Measurements from ENCODE around the gene ZNF772. TPM values are rescaled to one million over a fixed set of nuclear protein-coding genes. Genes with fewer than 3 reads are reported as not detected.
"Not testable (repeated sequence)": the region's sequence is repeated elsewhere in the genome, so short reads cannot be mapped to it uniquely, and the experiment has no call there.

The ZNF772 gene
- polyA plus RNA-seq, 2 donors, result 0.96 to 1.6 TPM

- no CpG with 5 or more reads among the region's 1 CpG for WGBS, 2 donors
- H3K27ac ChIP-seq (ENCODE audit: low read depth in 2 of 2, low read length in 1 of 2); H3K4me3 ChIP-seq (ENCODE audit: low read depth in 1 of 2, low read length in 2 of 2); H3K27me3 ChIP-seq (ENCODE audit: control insufficient read depth in 1 of 2, insufficient read depth in 2 of 2, low read length in 2 of 2); H3K4me1 ChIP-seq (ENCODE audit: control insufficient read depth in 2 of 2, insufficient read depth in 2 of 2, low read length in 1 of 2): not testable (repeated sequence)
- Histone ChIP-seq H3K36me3 (ENCODE audit: control insufficient read depth in 2 of 2, insufficient read depth in 2 of 2, low read length in 1 of 2) (peaks cover 9 to 15% of the 10 kb centered on the region in 2 donors), H3K9me3 (ENCODE audit: control insufficient read depth in 2 of 2, insufficient read depth in 1 of 2, low read depth in 1 of 2, low read length in 1 of 2) (peaks cover 8 to 16% of the 10 kb centered on the region in 2 donors)
Observed at GRCh38 chr19:57488299-57488644, 10.9 kb upstream of the ZNF772 start.

- 1 to 2% methylated on average over 57 to 59 of the region's 69 CpGs for WGBS, 2 donors
- not testable (repeated sequence) for H3K27me3 ChIP-seq (ENCODE audit: control insufficient read depth in 1 of 2, insufficient read depth in 2 of 2, low read length in 2 of 2); H3K4me1 ChIP-seq (ENCODE audit: control insufficient read depth in 2 of 2, insufficient read depth in 2 of 2, low read length in 1 of 2)
- H3K36me3 ChIP-seq (ENCODE audit: control insufficient read depth in 2 of 2, insufficient read depth in 2 of 2, low read length in 1 of 2), result peaks cover 8 to 12% of the 10 kb centered on the region in 2 donors
- H3K4me3 ChIP-seq (ENCODE audit: low read depth in 1 of 2, low read length in 2 of 2), result peak within 1 kb of the TSS; percentile 77 to 97
- H3K9me3 ChIP-seq (ENCODE audit: control insufficient read depth in 2 of 2, insufficient read depth in 1 of 2, low read depth in 1 of 2, low read length in 1 of 2), result peaks cover 6 to 16% of the 10 kb centered on the region in 2 donors
- H3K27ac ChIP-seq (ENCODE audit: low read depth in 2 of 2, low read length in 1 of 2), result peak within 1 kb of the TSS; percentile 62 to 92
Observed at GRCh38 chr19:57487477-57488298, 10.3 kb upstream of the ZNF772 start, which contains the start of gene ZNF419. Gene ZNF419, plus strand, starts transcription at chr19:57487750. Its CDS starts 201 bp downstream, at chr19:57487951.

DNA sequence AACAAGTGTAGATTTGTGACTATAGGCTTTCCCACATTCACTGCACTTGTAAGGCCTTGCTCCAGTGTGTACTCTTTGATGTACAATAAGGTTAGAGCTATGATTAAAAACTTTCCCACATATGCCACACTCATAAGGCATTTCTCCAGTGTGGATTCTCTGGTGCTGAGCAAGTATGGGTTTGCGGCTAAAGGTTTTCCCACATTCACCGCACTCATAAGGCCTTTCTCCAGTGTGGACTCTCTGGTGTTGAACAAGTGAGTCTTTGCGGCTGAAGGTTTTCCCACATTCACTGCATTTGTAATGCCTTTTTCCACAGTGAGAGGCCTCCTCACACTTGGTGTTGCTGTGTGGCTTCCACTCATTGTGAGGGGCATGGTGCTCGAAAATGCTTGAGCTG lies 3.7 kb downstream of the ZNF772 start:
- Histone ChIP-seq H3K36me3 (ENCODE audit: control insufficient read depth in 2 of 2, insufficient read depth in 2 of 2, low read length in 1 of 2) (peaks cover 22 to 25% of the 10 kb centered on the region in 2 donors), H3K4me3 (ENCODE audit: low read depth in 1 of 2, low read length in 2 of 2) (no peak overlapping the region)

DNA sequence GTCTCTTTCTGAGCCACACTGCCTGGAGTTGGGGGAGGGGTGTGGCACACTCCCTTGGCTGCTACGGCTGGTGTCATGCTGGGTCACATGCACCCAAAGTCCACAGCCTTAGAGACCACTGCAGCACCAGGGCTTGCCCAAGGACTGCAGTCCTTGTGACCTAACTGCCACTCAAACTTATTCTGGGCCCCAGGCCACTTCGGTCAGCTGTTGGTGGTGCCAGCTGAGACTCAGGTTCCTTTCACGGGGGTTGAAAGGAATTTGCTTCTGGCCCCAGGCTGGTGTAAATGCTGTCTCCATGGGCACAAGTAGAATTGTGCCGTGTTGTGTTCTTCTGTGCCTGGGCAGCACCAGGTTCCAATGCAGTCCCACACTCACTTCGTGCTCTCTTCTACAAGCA lies 10.9 kb downstream of the ZNF772 start:
- H3K27ac ChIP-seq (ENCODE audit: low read depth in 2 of 2, low read length in 1 of 2), result no peak overlapping the region
- H3K27me3 ChIP-seq (ENCODE audit: control insufficient read depth in 1 of 2, insufficient read depth in 2 of 2, low read length in 2 of 2), result no peaks in the 10 kb centered on the region
- H3K9me3 ChIP-seq (ENCODE audit: control insufficient read depth in 2 of 2, insufficient read depth in 1 of 2, low read depth in 1 of 2, low read length in 1 of 2), result peaks cover 8 to 14% of the 10 kb centered on the region in 2 donors
- H3K4me1 ChIP-seq (ENCODE audit: control insufficient read depth in 2 of 2, insufficient read depth in 2 of 2, low read length in 1 of 2), result no peaks in the 10 kb centered on the region
- 96 to 99% methylated on average over 5 of the region's 5 CpGs for WGBS, 2 donors
- H3K36me3 ChIP-seq (ENCODE audit: control insufficient read depth in 2 of 2, insufficient read depth in 2 of 2, low read length in 1 of 2), result peaks cover 0 to 3% of the 10 kb centered on the region in 2 donors
- H3K4me3 ChIP-seq (ENCODE audit: low read depth in 1 of 2, low read length in 2 of 2), result no peak overlapping the region

More for the DNA sequence above, 3.7 kb downstream of the ZNF772 start:
- H3K27ac ChIP-seq (ENCODE audit: low read depth in 2 of 2, low read length in 1 of 2), result no peak overlapping the region
- 96 to 99% methylated on average over 4 of the region's 4 CpGs for WGBS, 2 donors
- no peaks in the 10 kb centered on the region for H3K4me1 ChIP-seq (ENCODE audit: control insufficient read depth in 2 of 2, insufficient read depth in 2 of 2, low read length in 1 of 2)
- H3K27me3 ChIP-seq (ENCODE audit: control insufficient read depth in 1 of 2, insufficient read depth in 2 of 2, low read length in 2 of 2), result no peaks in the 10 kb centered on the region
- peaks cover 18 to 46% of the 10 kb centered on the region in 2 donors for H3K9me3 ChIP-seq (ENCODE audit: control insufficient read depth in 2 of 2, insufficient read depth in 1 of 2, low read depth in 1 of 2, low read length in 1 of 2)

GRCh38 chr19:57465680-57466381 lies 11.5 kb downstream of the ZNF772 start:
- peaks cover 0 to 3% of the 10 kb centered on the region in 2 donors for H3K36me3 ChIP-seq (ENCODE audit: control insufficient read depth in 2 of 2, insufficient read depth in 2 of 2, low read length in 1 of 2)
- no peak overlapping the region for H3K4me3 ChIP-seq (ENCODE audit: low read depth in 1 of 2, low read length in 2 of 2)
- no peaks in the 10 kb centered on the region for H3K27me3 ChIP-seq (ENCODE audit: control insufficient read depth in 1 of 2, insufficient read depth in 2 of 2, low read length in 2 of 2)
- no peak overlapping the region for H3K27ac ChIP-seq (ENCODE audit: low read depth in 2 of 2, low read length in 1 of 2)
- WGBS, 2 donors, result 75 to 81% methylated on average over 5 of the region's 5 CpGs
- no peaks in the 10 kb centered on the region for H3K4me1 ChIP-seq (ENCODE audit: control insufficient read depth in 2 of 2, insufficient read depth in 2 of 2, low read length in 1 of 2)
- peaks cover 8 to 14% of the 10 kb centered on the region in 2 donors for H3K9me3 ChIP-seq (ENCODE audit: control insufficient read depth in 2 of 2, insufficient read depth in 1 of 2, low read depth in 1 of 2, low read length in 1 of 2)

DNA sequence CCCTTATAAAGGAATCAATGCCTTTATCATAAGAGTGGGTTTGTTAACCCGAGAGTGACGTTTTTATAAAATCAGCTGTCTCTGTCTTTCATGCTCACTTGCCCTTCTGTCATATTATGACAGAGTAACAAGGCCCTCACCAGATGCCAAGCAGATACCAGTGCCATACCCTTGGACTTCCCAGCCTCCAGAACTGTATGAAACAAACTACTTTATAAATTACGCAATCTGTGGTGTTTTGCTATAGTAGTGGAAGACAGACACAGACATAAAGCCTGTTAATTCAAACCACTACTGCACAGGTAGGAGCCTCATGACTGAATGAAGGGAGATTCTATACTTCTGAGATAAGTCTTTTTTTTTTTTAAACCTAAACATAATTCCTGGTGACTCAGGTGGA lies 25.1 kb downstream of the ZNF772 start:
- Histone ChIP-seq H3K27ac (ENCODE audit: low read depth in 2 of 2, low read length in 1 of 2) (no peak overlapping the region), H3K9me3 (ENCODE audit: control insufficient read depth in 2 of 2, insufficient read depth in 1 of 2, low read depth in 1 of 2, low read length in 1 of 2) (peaks cover 5 to 13% of the 10 kb centered on the region in 2 donors), H3K4me3 (ENCODE audit: low read depth in 1 of 2, low read length in 2 of 2) (no peak overlapping the region), H3K4me1 (ENCODE audit: control insufficient read depth in 2 of 2, insufficient read depth in 2 of 2, low read length in 1 of 2) (no peaks in the 10 kb centered on the region), H3K27me3 (ENCODE audit: control insufficient read depth in 1 of 2, insufficient read depth in 2 of 2, low read length in 2 of 2) (no peaks in the 10 kb centered on the region), H3K36me3 (ENCODE audit: control insufficient read depth in 2 of 2, insufficient read depth in 2 of 2, low read length in 1 of 2) (peaks cover 0 to 2% of the 10 kb centered on the region in 2 donors)
- WGBS, 2 donors, result 94 to 98% methylated on average over 3 of the region's 3 CpGs

- Histone ChIP-seq H3K9me3 (ENCODE audit: control insufficient read depth in 2 of 2, insufficient read depth in 1 of 2, low read depth in 1 of 2, low read length in 1 of 2) (peaks cover 19 to 48% of the 10 kb centered on the region in 2 donors), H3K36me3 (ENCODE audit: control insufficient read depth in 2 of 2, insufficient read depth in 2 of 2, low read length in 1 of 2) (peaks cover 8 to 29% of the 10 kb centered on the region in 2 donors), H3K4me3 (ENCODE audit: low read depth in 1 of 2, low read length in 2 of 2) (no peak overlapping the region), H3K27me3 (ENCODE audit: control insufficient read depth in 1 of 2, insufficient read depth in 2 of 2, low read length in 2 of 2) (no peaks in the 10 kb centered on the region), H3K27ac (ENCODE audit: low read depth in 2 of 2, low read length in 1 of 2) (no peak overlapping the region), H3K4me1 (ENCODE audit: control insufficient read depth in 2 of 2, insufficient read depth in 2 of 2, low read length in 1 of 2) (no peaks in the 10 kb centered on the region)
- 68 to 75% methylated on average over 5 of the region's 5 CpGs for WGBS, 2 donors
Observed at GRCh38 chr19:57443121-57443696, 34.2 kb downstream of the ZNF772 start.

DNA sequence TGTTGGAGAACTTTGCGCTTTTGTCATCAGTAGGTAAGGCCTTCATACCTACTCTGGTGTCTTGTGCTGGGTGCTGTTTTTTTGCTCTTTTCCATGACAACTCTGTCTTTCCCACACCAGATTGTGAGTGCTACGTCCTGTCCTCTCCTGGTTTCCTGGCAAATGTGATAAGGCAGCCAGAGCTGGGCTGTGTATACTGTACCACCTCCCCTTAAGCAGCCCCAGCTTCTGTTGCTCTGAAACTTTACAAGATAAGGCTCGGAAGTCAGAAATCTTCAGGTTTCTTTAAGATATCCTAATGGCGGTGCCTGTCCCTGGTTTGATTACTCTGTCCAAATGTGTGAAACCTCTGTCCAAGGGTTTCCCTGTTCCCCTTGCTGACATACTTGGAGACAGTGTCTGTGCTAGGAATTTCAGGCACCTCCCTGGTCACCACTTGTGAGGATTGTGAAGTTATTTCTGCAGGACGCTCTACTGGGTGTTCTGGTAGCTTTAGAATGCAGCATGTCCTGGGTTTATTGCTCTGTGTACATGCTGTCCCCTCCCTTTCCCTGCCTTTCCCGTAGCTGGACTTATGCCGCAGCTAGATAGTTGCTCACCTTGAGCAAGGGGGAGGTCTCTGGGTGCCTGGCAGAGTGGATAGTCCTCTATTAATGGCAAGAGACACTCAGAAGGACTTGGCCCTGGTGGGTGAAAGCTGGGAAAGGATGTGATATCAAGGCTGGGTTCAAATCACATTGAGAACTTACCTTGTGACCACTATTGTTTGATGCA lies 35.2 kb downstream of the ZNF772 start:
- Histone ChIP-seq H3K36me3 (ENCODE audit: control insufficient read depth in 2 of 2, insufficient read depth in 2 of 2, low read length in 1 of 2) (peaks cover 8 to 29% of the 10 kb centered on the region in 2 donors), H3K4me1 (ENCODE audit: control insufficient read depth in 2 of 2, insufficient read depth in 2 of 2, low read length in 1 of 2) (no peaks in the 10 kb centered on the region), H3K9me3 (ENCODE audit: control insufficient read depth in 2 of 2, insufficient read depth in 1 of 2, low read depth in 1 of 2, low read length in 1 of 2) (peaks cover 19 to 53% of the 10 kb centered on the region in 2 donors), H3K27me3 (ENCODE audit: control insufficient read depth in 1 of 2, insufficient read depth in 2 of 2, low read length in 2 of 2) (no peaks in the 10 kb centered on the region), H3K27ac (ENCODE audit: low read depth in 2 of 2, low read length in 1 of 2) (no peak overlapping the region), H3K4me3 (ENCODE audit: low read depth in 1 of 2, low read length in 2 of 2) (no peak overlapping the region)
- 80 to 96% methylated on average over 6 to 7 of the region's 7 CpGs for WGBS, 2 donors

DNA sequence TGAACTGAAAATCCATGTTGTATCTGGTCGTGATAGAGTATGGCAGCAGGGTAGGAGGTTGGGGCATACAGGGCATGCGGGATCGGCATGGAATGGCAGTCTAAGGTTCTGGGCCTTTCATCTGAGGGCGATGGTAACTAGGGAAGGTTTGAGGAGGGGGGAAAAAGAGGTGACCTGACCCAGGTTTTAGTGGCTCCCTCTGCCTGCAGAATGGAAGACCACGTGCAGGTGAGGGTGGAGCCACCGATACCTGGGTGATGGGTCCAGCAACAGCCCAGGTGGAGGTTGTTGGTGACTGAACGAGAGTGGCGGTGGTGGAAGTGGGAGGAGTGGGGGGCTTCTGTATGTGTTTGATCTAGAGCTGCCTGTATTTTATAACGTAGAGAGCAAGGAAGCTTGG lies 38.4 kb downstream of the ZNF772 start:
- Histone ChIP-seq H3K36me3 (ENCODE audit: control insufficient read depth in 2 of 2, insufficient read depth in 2 of 2, low read length in 1 of 2) (peaks cover 8 to 22% of the 10 kb centered on the region in 2 donors), H3K4me1 (ENCODE audit: control insufficient read depth in 2 of 2, insufficient read depth in 2 of 2, low read length in 1 of 2) (peaks cover 0 to 3% of the 10 kb centered on the region in 2 donors), H3K9me3 (ENCODE audit: control insufficient read depth in 2 of 2, insufficient read depth in 1 of 2, low read depth in 1 of 2, low read length in 1 of 2) (peaks cover 19 to 44% of the 10 kb centered on the region in 2 donors), H3K27ac (ENCODE audit: low read depth in 2 of 2, low read length in 1 of 2) (no peak overlapping the region), H3K27me3 (ENCODE audit: control insufficient read depth in 1 of 2, insufficient read depth in 2 of 2, low read length in 2 of 2) (no peaks in the 10 kb centered on the region), H3K4me3 (ENCODE audit: low read depth in 1 of 2, low read length in 2 of 2) (no peak overlapping the region)
- WGBS, 2 donors, result 88 to 89% methylated on average over 9 of the region's 9 CpGs

All from esophagus (tissue), 2 donors.